ENCODE data around the gene PCDHGA9.
"Not testable (repeated sequence)": the region's sequence is repeated elsewhere in the genome, so short reads cannot be mapped to it uniquely, and the experiment has no call there.

The PCDHGA9 gene

GRCh38 chr5:141383345-141383744, 19.2 kb upstream of the PCDHGA9 start:
- in situ Hi-C loops (cut with HindIII; ENCODE audit: low sequenced_read_pairs): no loop called here

- in situ Hi-C loops (cut with HindIII; ENCODE audit: low sequenced_read_pairs): no loop called here
These were observed 17.9 kb upstream of the PCDHGA9 start for GRCh38 chr5:141384471-141385267.

GRCh38 chr5:141387557-141388311, 14.8 kb upstream of the PCDHGA9 start, which contains the start of gene PCDHGB4:
Gene PCDHGB4, plus strand, starts transcription at chr5:141387698. Its CDS starts 187 bp downstream, at chr5:141387885.
- in situ Hi-C loops (cut with HindIII; ENCODE audit: low sequenced_read_pairs): not testable (repeated sequence)

GRCh38 chr5:141388661-141389060, 13.9 kb upstream of the PCDHGA9 start:
- in situ Hi-C loops (cut with HindIII; ENCODE audit: low sequenced_read_pairs): no loop called here

- in situ Hi-C loops (cut with HindIII; ENCODE audit: low sequenced_read_pairs): loop anchor here (5.0 kb wide), 1 partner anchor 62 kb away; no protein-coding TSS in a partner anchor
These were observed 13.2 kb upstream of the PCDHGA9 start for GRCh38 chr5:141389153-141390042.

GRCh38 chr5:141392429-141393198, 10.0 kb upstream of the PCDHGA9 start, which contains the start of gene PCDHGA8:
Gene PCDHGA8, plus strand, starts transcription at chr5:141392633. Its CDS starts 181 bp downstream, at chr5:141392814.
- in situ Hi-C loops (cut with HindIII; ENCODE audit: low sequenced_read_pairs): loop anchor here (5.0 kb wide), 1 partner anchor 65 kb away; no protein-coding TSS in a partner anchor

GRCh38 chr5:141393267-141393666, 9.3 kb upstream of the PCDHGA9 start:
- in situ Hi-C loops (cut with HindIII; ENCODE audit: low sequenced_read_pairs): loop anchor here (5.0 kb wide), 1 partner anchor 66 kb away; no protein-coding TSS in a partner anchor

GRCh38 chr5:141394401-141395187, 8.0 kb upstream of the PCDHGA9 start:
- in situ Hi-C loops (cut with HindIII; ENCODE audit: low sequenced_read_pairs): loop anchor here (5.0 kb wide), 1 partner anchor 67 kb away; no protein-coding TSS in a partner anchor

GRCh38 chr5:141397756-141398551, 4.6 kb upstream of the PCDHGA9 start, which contains the start of gene PCDHGB5:
Gene PCDHGB5, plus strand, starts transcription at chr5:141397947. Its CDS starts 181 bp downstream, at chr5:141398128.
- in situ Hi-C loops (cut with HindIII; ENCODE audit: low sequenced_read_pairs): not testable (repeated sequence)

- in situ Hi-C loops (cut with HindIII; ENCODE audit: low sequenced_read_pairs): no loop called here
These were observed 4.0 kb upstream of the PCDHGA9 start for GRCh38 chr5:141398608-141399007.

- in situ Hi-C loops (cut with HindIII; ENCODE audit: low sequenced_read_pairs): no loop called here
These were observed 2.9 kb upstream of the PCDHGA9 start for GRCh38 chr5:141399555-141400258.

- in situ Hi-C loops (cut with HindIII; ENCODE audit: low sequenced_read_pairs): no loop called here
These were observed 809 bp downstream of the PCDHGA9 start for GRCh38 chr5:141403387-141403786.

GRCh38 chr5:141407790-141408505, 5.4 kb downstream of the PCDHGA9 start, which contains the start of gene PCDHGB6:
Gene PCDHGB6, plus strand, starts transcription at chr5:141408021. Its CDS starts 182 bp downstream, at chr5:141408203.
- in situ Hi-C loops (cut with HindIII; ENCODE audit: low sequenced_read_pairs): loop anchor here (5.0 kb wide), 1 partner anchor 34 kb away; no protein-coding TSS in a partner anchor

- in situ Hi-C loops (cut with HindIII; ENCODE audit: low sequenced_read_pairs): loop anchor here (5.0 kb wide), 1 partner anchor 33 kb away; no protein-coding TSS in a partner anchor
These were observed 7.2 kb downstream of the PCDHGA9 start for GRCh38 chr5:141409598-141410306.

GRCh38 chr5:141411575-141411974, 9.0 kb downstream of the PCDHGA9 start:
- in situ Hi-C loops (cut with HindIII; ENCODE audit: low sequenced_read_pairs): no loop called here

Measured in endothelial cell of hepatic sinusoid (primary cell).